ENCODE measurements around the gene FOXO1.

FOXO1 gene

GRCh38 chr13:40651866-40652587 lies 14.4 kb downstream of the FOXO1 start:
- Histone ChIP-seq H3K9me3 (ENCODE audit: severe bottlenecking) (no peaks in the 10 kb centered on the region), H3K4me3 (ENCODE audit: low read depth, low read length) (no peak overlapping the region), H3K27ac (no peak overlapping the region), H3K36me3 (no peaks in the 10 kb centered on the region), H3K27me3 (ENCODE audit: insufficient read depth, low read depth, severe bottlenecking) (no peaks in the 10 kb centered on the region)
- TF ChIP-seq CTCF (IDR thresholded peaks at IDR 0.05; ENCODE audit: low read depth, low read length): no peak
- DNase-seq: no peak

GRCh38 chr13:40648841-40649240 lies 17.6 kb downstream of the FOXO1 start:
- no peaks in the 10 kb centered on the region for H3K27me3 ChIP-seq (ENCODE audit: insufficient read depth, low read depth, severe bottlenecking)
- no peak overlapping the region for H3K27ac ChIP-seq
- H3K9me3 ChIP-seq (ENCODE audit: severe bottlenecking): no peaks in the 10 kb centered on the region
- H3K4me3 ChIP-seq (ENCODE audit: low read depth, low read length): no peak overlapping the region
- no peaks in the 10 kb centered on the region for H3K36me3 ChIP-seq
- no peak for TF ChIP-seq CTCF (IDR thresholded peaks at IDR 0.05; ENCODE audit: low read depth, low read length)
- no peak for DNase-seq

GRCh38 chr13:40648040-40648439 lies 18.4 kb downstream of the FOXO1 start:
- H3K36me3 ChIP-seq: no peaks in the 10 kb centered on the region
- no peaks in the 10 kb centered on the region for H3K9me3 ChIP-seq (ENCODE audit: severe bottlenecking)
- H3K4me3 ChIP-seq (ENCODE audit: low read depth, low read length): no peak overlapping the region
- no peak overlapping the region for H3K27ac ChIP-seq
- no peak for DNase-seq
- no peak for TF ChIP-seq CTCF (IDR thresholded peaks at IDR 0.05; ENCODE audit: low read depth, low read length)
- no peaks in the 10 kb centered on the region for H3K27me3 ChIP-seq (ENCODE audit: insufficient read depth, low read depth, severe bottlenecking)

- Histone ChIP-seq H3K27ac (no peak overlapping the region), H3K9me3 (ENCODE audit: severe bottlenecking) (no peaks in the 10 kb centered on the region), H3K27me3 (ENCODE audit: insufficient read depth, low read depth, severe bottlenecking) (no peaks in the 10 kb centered on the region), H3K36me3 (no peaks in the 10 kb centered on the region), H3K4me3 (ENCODE audit: low read depth, low read length) (no peak overlapping the region)
- no peak for TF ChIP-seq CTCF (IDR thresholded peaks at IDR 0.05; ENCODE audit: low read depth, low read length)
- no peak for DNase-seq
These were observed 21.4 kb downstream of the FOXO1 start for GRCh38 chr13:40644838-40645604.

- Histone ChIP-seq H3K27me3 (ENCODE audit: insufficient read depth, low read depth, severe bottlenecking) (no peaks in the 10 kb centered on the region), H3K9me3 (ENCODE audit: severe bottlenecking) (no peaks in the 10 kb centered on the region), H3K4me3 (ENCODE audit: low read depth, low read length) (no peak overlapping the region), H3K36me3 (no peaks in the 10 kb centered on the region), H3K27ac (no peak overlapping the region)
- DNase-seq: no peak
- no peak for TF ChIP-seq CTCF (IDR thresholded peaks at IDR 0.05; ENCODE audit: low read depth, low read length)
These were observed 25.5 kb downstream of the FOXO1 start for GRCh38 chr13:40640845-40641458.
